Left hindlimb (tissue), 1 donor: ENCODE data around the gene GNB1.

Experiments used
- DNase-seq: peaks from one replicate; pipeline ENCODE4 v3.0.0-alpha.2; 2018

Gene GNB1

GRCh38 chr1:1922956-1923833 is 32.3 kb upstream of the GNB1 start:
- DNase-seq: peak; percentile 20

- DNase-seq: peak; percentile 32
Observed at GRCh38 chr1:1922702-1922955, 31.7 kb upstream of the GNB1 start.

DNA sequence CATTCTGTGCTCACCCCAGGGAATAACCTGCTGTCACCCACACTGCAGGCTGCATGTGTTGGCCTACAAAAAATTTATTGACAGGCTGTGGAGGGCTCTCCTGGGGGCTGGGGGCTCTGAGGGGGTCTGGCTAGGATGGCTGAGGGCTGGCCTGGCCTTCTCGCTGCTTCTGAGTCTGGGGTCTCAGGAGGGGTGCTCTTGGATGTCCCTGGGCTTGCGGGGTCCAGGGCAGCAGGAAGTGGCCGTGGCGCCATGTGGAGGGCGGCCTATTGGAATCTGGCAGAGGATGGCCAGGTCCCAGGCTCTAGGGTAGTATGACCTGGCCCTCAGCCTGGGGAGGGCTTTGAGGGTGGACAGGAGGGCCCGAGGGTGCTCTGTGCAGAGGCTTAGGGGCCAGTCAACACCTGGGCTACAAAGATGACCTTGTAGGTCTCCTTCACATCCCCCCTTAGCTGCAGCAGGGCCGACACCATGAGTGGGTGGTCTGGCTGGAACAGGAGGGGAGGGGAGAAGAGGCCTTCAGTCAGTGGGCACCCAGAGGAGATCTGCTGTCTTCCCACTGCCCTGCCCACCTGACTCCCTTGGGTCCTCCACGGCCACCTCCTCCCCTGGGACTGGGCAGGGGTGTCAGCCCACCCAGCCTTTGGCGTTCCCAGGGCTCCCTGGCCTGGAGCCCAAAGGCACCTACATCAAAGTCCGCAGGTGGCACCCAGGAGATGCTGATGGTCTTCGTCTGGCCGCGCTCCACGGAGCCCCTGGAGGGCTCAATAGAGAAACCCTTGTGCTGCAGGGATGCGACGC is 31.2 kb upstream of the GNB1 start:
- peak; percentile 29 for DNase-seq

DNA sequence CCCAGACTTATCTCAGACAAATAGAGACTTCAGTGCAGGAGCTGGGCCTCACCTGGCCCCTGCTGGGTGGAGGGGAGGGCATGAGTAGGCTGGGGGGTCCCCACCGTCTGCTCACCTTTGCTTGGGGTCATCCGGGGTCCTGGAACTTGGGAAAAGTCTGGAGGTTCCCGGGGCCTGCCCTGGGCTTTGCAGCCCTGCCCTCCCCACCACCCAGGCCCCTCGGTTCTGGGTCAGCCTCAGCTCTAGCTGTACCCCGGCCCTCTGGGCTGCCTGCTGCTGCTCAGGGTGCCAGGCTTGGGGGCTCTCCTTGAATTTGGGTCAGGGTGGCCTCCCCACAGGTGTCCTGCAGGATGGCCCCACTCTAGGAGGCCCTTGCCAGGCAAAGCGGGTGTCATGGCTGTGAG is 30.6 kb upstream of the GNB1 start:
- peak; percentile 34 for DNase-seq

GRCh38 chr1:1920608-1921458 is 29.9 kb upstream of the GNB1 start:
- peak; percentile 28 for DNase-seq

DNA sequence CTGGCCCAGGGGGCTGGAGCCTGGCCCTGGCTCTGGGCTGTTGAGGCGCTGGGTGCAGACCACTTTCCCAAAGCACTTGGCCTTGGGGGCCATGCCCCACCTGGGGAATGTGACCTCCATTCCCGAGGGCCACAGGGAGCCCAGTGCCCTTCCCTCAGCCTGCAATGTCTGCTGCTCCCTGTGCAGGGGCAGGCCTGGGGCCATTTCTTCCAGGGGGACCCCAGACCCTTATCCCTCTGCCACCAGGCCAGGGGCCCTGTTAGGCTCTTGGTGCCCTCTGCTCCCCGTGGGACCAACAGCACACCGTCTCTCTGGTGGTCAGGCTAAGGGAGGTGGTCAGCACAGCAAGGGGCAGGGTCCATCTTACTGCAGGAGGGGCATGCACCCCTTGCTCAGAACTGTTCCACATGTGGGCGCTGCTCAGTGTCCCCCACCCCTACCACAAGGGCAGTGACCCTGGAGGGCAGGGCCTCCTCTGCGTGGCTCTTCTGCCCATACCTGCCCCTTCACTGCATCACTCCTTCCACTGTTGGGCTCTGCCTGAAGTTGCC is 29.2 kb upstream of the GNB1 start:
- DNase-seq: peak; percentile 31

DNA sequence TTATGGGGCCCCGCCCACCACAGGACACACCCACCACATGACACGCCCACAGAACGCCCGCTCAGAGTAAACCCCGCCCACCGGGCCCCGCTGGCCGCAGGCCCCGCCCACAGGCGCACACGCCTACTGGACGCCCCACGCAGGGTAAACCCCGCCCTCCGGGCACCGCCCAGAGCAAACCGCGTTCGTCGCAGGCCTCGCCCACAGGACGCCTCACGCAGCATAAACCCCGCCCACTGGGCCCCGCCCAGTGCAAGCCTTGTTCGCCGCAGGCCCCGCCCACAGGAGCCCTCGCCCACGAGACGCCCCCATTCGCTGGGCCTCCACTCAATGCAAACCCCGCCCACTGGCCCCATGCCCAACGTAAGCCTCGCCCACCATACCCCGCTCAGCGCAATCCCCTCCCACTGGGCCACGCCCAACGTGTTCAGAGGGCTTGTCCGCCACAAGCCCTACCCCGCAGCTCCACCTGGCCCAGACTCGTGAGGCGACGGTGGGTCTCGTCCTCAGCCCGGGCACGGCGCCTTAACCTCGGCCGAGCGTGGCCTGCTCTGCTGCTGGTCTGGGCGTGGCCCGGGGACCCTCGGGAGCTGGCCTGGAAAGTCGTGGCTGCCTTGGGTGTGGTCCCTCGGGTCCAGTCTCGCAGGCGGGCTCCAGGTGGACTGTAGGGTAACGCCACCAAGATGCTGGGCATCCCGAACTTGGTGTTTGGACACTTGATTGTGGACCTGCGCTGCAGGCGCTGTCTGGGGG is 28.6 kb upstream of the GNB1 start:
- peak; percentile 98 for DNase-seq

DNA sequence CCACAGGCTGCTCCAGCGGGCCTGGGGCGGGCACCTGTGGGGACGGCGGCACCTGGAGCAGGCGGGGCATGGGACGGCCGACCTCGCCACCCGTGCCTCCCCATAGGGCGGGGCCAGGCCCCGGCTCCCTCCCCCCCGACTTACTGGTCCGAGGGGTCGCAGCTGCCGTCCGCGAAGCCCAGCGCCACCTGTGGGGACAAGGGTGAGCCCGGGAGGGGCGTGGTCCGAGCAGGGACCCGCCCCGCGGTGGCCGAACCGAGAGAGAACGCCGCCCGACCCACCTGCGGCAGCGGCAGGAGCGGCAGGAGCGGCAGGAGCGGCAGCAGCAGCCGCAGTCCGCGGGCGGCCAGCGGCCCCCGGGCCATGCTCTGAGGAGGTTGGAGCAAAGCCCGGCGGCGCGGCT is 28.0 kb upstream of the GNB1 start, which contains the start of gene TMEM52:
TMEM52 (minus strand) TSS at position 379 of the 403 bp plus-strand sequence; CDS start at position 365, 14 bp downstream.
- no peak for DNase-seq

DNA sequence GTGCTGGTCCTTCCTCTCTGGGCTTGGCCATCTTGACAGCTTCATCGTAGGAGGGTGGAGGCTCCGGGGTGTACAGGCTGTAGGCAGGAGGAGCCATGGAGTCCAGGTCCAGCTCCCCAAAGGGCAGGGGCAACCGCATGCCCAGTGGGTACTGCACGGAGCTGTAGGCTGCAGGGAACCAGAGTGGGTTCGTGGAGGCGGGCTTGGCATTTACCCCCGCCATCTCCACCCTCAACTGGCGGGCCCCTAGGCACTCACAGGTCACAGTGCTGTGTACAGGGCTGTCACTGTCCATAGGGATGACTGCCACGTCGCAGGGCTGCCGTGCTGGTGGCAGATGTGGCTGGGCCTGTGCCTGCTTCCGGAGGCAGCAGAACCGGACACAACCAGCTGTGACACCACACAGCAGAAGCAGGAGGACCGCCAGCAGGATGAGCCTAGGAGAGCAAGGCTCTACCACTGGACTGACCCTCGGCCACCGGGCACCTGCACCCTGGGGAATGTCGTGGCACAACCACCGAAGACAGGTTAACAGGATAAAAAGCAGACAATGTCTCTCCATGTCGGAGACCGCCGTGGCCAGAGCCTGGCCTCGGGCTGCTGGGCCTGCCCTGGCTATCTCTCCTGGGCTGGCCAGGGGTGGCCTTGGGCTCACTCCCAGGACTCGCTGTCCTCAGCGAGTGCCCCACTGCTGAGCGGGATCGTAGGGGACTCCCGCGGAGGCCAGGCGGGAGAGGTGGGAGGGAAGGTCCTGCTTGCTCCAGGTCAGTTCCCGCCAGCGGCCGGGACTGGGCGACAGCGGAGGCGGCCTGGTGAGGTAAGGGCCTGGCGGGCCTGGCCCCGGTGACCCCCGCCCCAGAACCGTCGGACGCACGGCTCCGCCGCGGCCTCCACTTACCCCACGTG is 27.4 kb upstream of the GNB1 start:
- peak; percentile 35 for DNase-seq

- peak; percentile 29 for DNase-seq
Observed at GRCh38 chr1:1917304-1917976, 26.6 kb upstream of the GNB1 start.

GRCh38 chr1:1916851-1917251 is 26.0 kb upstream of the GNB1 start:
- peak; percentile 35 for DNase-seq

DNA sequence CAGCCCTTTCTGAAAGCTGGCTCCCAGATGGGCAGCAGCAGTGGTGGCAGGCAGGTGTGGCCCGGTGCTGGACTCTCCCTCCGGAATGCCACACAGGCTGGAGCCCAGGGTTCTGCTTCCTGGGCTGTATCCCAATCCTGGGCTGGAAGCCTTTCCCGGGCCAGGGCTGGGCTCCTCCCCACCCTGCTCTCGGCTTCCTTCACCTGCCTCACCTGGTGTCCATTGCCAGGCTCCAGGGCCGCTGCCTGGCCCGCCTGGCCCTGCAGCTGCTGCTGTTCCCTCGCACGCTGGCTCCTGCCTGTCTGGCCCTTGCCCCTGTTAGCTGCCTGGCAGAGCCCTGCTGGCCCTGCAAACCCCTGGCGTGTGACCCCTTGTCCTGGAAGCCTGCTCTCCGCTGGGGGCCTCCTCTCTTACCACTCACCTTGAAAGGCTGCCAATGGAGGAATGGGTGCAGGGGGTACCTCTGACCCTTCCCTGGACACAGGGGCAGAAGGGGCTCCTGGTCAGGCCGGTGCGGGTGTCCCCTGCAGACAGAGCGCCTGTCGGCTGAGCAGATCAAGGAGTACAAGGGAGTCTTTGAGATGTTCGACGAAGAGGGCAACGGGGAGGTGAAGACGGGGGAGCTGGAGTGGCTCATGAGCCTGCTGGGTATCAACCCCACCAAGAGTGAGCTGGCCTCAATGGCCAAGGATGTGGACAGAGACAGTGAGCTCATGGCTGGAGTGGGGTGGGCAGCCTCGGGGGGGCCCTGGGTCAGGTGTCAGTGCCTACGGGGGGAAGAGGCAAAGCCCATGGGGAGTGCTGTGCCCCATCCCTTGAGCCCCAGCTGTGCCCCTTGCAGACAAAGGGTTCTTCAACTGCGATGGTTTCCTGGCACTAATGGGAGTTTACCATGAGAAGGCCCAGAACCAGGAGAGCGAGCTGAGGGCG is 25.3 kb upstream of the GNB1 start:
- peak; percentile 28 for DNase-seq

GRCh38 chr1:1914971-1915692 is 24.2 kb upstream of the GNB1 start, which contains the start of gene CALML6:
Gene CALML6 (plus strand): TSS chr1:1915260. CDS start chr1:1915281, 21 bp downstream.
- DNase-seq: peak; percentile 48

DNA sequence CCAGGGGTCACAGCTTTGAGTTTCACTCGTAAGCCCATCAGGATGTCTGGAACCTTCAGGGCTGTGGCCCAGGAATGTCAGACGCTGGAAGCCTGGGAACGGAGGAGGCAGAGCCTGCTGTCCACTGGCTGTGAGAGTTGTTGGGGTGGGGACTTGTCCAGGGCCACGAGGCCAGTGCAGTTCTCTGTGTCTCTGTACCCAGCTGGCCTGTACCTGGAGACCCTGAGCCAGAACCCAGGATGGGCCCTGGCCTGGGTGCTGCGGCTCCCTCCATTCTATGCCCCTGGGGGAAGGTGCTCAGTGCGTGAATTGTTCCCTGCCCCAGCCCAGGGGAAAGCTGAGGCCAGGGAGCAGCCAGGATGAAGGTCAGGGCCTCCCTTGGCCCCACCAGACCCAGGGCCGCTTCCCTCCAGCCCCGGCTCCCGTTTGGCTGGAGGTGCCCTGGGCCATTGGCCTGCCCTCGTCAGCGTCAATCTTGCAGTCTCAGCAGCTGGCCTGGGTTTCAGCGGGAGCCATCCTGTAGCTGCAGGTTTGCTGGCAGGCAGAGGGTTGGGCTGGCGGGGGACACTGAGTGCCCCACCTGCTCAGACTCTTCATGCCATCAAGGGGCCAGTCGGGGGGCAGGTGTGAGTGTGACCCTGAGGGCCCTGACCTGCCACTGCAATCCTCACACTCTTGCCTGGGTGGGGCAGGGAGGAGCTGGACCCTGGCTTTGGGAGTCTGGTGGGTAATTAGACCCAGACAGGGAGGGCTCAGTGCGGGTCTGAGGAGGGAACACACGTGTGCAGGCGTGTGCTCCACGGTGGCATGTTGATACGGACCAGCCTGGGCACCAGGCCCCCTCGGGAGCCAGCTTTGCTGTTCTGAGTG is 23.4 kb upstream of the GNB1 start:
- peak; percentile 54 for DNase-seq

DNA sequence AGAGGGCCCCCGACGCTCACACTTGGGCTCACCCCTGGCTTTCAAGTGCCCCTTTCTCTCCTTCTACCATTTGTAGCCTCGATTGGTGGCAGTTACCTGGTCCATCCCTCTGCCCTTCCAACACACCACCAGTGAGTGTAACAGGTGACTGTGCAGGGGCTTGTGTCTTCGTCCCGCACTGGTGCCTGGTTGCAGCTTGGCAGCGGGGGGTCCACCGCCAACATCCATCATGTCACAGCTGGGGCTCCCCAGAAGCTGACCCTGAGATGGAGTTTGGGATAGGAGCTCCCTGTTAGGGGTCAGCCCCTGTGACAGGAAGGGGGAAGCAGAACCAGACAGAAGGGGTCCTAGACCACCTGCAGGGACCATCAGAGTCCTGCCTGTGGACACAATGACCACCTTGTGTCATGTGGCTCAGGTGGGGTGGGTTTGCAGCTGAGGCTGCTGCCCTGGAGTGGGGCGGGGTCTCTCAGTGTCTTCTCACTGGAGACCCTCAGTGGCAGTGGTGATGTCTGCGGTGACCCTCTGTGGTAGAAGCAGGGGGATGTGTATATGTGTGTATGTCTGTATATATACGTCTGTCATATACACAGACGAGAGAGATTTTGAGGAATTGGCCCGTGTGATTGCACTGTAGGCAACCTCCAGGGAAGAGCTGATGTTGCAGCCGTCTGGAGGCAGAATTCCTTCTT is 20.6 kb upstream of the GNB1 start:
- peak; percentile 23 for DNase-seq

DNA sequence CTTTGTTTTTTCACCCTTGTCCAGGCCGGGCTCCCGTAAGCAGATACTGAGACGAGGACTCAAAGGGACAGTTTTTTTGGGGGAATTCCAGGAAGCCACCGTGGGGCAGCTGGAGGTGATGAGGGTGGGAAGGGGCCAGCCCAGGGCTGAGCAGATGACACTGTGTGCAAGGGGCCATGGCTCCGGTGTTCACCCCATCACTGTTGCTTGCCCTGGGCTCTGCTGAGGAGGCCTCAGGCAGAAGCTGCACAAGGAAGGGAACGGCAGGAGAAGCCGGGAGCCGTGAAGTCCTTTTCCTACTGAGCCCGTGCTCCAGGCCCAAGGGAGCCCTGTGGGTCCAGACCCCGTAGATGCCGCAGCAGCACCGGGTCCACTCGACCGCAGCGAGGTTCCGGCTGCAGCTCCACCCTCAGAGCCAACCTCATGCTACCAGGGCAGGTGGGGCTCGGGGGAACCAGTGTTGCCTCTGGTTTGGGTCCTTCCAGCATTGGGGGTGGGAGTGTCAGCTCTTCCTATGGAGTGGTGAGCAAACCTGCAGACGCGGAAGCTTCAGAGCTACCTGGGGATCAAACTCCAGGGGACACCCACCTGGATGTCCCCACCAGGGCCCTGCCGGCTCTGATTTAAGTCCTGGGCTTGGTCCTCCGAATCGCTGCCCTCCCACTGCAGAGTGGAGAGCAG is 19.9 kb upstream of the GNB1 start:
- DNase-seq: peak; percentile 26
